ENCODE measurements around the gene CAP2. TPM values are rescaled to one million over a fixed set of nuclear protein-coding genes. Genes with fewer than 3 reads are reported as not detected.

Gene CAP2
- total and polyA plus RNA-seq, 8 donors, result 2.7 to 4.0 (median 3.5) TPM

- intact Hi-C loops (cut with DNase I), result loop anchor here in 1 of 3 donors (10.0 kb wide), 1 partner anchor 433 kb away; no protein-coding TSS in a partner anchor
- no peak overlapping the region for H3K4me3 ChIP-seq
Observed at GRCh38 chr6:17588011-17588410, 194.6 kb downstream of the CAP2 start.

DNA sequence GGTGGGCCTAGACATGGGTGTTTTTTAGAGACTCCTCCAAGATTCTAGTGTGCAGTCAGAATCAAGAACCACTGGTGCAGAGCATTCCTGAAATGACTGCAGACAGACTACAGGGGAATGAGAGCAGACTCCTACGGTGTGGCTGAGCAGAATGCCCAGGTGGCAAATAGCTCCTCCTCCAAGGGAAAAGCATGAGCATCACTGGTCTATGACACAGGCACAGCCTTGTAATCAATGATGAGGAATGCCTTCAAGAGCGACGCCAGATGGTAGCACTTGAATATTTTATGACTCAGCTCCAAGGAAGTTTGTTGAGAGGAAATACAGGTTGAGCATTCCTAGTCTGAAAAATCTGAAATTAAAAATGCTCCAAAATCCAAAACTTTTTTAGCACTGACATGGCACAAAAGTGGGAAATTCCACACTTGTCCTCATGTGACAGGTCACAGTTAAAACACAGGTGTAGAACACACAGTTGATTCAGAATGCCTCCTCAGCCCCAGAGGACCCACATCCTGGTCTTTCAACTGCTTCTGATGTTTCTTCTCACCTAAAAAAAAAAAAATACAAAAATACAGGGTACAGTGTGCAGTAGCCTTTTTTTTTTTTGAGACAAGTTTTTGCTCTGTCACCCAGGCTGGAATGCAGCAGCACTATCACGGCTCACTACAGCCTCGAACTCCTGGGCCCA lies 196.2 kb downstream of the CAP2 start:
- ATAC-seq, result peak in 3 of 4 donors; percentile 64 to 81 (median 65)
- DNase-seq, result no peak
- WGBS, 2 donors, result 71 to 72% methylated on average over 5 of the region's 5 CpGs
- H3K4me1 ChIP-seq, result no peaks in the 10 kb centered on the region
- TF ChIP-seq, protein P1, sequence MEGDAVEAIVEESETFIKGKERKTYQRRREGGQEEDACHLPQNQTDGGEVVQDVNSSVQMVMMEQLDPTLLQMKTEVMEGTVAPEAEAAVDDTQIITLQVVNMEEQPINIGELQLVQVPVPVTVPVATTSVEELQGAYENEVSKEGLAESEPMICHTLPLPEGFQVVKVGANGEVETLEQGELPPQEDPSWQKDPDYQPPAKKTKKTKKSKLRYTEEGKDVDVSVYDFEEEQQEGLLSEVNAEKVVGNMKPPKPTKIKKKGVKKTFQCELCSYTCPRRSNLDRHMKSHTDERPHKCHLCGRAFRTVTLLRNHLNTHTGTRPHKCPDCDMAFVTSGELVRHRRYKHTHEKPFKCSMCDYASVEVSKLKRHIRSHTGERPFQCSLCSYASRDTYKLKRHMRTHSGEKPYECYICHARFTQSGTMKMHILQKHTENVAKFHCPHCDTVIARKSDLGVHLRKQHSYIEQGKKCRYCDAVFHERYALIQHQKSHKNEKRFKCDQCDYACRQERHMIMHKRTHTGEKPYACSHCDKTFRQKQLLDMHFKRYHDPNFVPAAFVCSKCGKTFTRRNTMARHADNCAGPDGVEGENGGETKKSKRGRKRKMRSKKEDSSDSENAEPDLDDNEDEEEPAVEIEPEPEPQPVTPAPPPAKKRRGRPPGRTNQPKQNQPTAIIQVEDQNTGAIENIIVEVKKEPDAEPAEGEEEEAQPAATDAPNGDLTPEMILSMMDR (IDR thresholded peaks at IDR 0.05), result no peak
- no peak for FAIRE-seq
- no peak overlapping the region for H3K27ac ChIP-seq
- no peaks in the 10 kb centered on the region for H3K36me3 ChIP-seq
- H3K27me3 ChIP-seq, result no peaks in the 10 kb centered on the region
- H3K9me3 ChIP-seq, result no peaks in the 10 kb centered on the region
- no peak overlapping the region for H3K4me3 ChIP-seq
- intact Hi-C loops (cut with DNase I), result loop anchor here in 2 of 3 donors (10.0 kb wide), 2 partner anchors 215 to 435 kb away; no protein-coding TSS in a partner anchor

More at GRCh38 chr6:17588011-17588410, 194.6 kb downstream of the CAP2 start:
- ATAC-seq (no peak), FAIRE-seq (no peak), DNase-seq (no peak)
- Histone ChIP-seq H3K9me3 (no peaks in the 10 kb centered on the region), H3K27me3 (no peaks in the 10 kb centered on the region), H3K4me1 (no peaks in the 10 kb centered on the region), H3K36me3 (no peaks in the 10 kb centered on the region), H3K27ac (no peak overlapping the region)
- WGBS, 2 donors, result 61 to 71% methylated on average over 6 of the region's 6 CpGs
- TF ChIP-seq, protein P1 (IDR thresholded peaks at IDR 0.05), result no peak

DNA sequence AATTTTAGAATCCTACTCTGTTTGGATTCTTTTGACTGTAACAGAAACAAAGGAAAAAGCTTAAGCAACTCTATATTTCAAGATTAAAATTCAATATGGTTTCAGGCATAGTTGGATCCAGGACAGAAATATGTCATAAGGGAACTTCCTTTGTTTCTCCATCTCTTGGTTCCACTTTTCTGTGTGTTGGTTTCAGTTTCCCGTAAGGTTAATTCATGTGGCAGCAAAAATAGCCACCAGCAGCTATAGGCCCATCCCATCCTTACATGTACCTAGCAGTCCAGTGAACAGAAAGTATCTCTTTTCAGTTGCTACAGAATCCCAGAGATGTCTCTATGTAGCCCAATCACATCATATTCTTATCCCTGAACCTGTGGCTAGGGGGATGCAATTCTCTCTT lies 197.9 kb downstream of the CAP2 start:
- H3K27ac ChIP-seq, result no peak overlapping the region
- intact Hi-C loops (cut with DNase I), result loop anchor here in 1 of 3 donors (10.0 kb wide), 1 partner anchor 214 kb away; no protein-coding TSS in a partner anchor
- TF ChIP-seq, protein P1 (IDR thresholded peaks at IDR 0.05), result no peak
- no peaks in the 10 kb centered on the region for H3K36me3 ChIP-seq
- H3K27me3 ChIP-seq, result no peaks in the 10 kb centered on the region
- FAIRE-seq, result no peak
- no peak for ATAC-seq
- no peaks in the 10 kb centered on the region for H3K4me1 ChIP-seq
- H3K4me3 ChIP-seq, result no peak overlapping the region
- DNase-seq, result no peak
- 91 to 96% methylated on average over 1 of the region's 1 CpG for WGBS, 2 donors
- H3K9me3 ChIP-seq, result no peaks in the 10 kb centered on the region

DNA sequence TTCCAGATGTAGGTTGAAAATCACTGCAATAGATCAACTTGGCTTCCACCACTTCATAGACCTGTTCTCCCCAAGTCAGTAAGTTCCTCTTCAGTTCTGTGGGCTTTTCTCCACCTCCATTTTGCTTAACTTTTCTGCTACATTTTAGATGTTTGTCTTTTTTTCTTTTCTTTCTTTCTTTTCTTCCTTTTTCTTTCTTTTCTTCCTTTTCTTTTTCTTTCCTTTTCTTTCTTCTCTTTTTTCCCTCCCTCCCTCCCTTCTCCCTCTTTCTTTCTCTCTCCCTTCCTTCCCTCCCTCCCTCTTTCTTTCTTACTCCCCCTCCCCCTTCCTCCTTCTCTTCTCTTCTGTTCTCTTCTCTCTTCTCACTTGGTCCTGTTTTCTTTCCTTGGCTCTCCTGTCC lies 199.9 kb downstream of the CAP2 start:
- TF ChIP-seq, protein P1 (IDR thresholded peaks at IDR 0.05), result no peak
- H3K4me3 ChIP-seq, result no peak overlapping the region
- FAIRE-seq (no peak), ATAC-seq (no peak), DNase-seq (no peak)
- no peaks in the 10 kb centered on the region for H3K9me3 ChIP-seq
- intact Hi-C loops (cut with DNase I), result loop anchor here in 1 of 3 donors (10.0 kb wide), 1 partner anchor 212 kb away; no protein-coding TSS in a partner anchor
- no peak overlapping the region for H3K27ac ChIP-seq
- H3K36me3 ChIP-seq, result no peaks in the 10 kb centered on the region
- H3K4me1 ChIP-seq, result no peaks in the 10 kb centered on the region
- no peaks in the 10 kb centered on the region for H3K27me3 ChIP-seq

DNA sequence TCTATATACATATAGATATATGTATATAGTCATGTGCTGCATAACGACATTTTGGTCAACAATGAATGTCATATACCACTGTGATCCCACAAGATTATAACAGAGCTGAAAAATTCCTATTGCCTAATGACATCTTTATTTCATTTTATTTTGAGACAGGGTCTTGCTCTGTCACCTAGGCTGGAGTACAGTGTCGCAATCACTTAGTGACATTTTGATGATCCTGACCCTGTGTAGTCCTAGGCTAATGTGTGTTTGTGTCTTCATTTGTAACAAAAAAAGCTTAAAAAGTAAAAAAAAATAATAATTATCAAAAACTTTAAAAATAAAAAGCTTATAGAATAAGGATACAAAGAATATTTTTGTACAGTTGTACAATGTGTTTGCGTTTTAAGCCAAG lies 202.7 kb downstream of the CAP2 start:
- no peak overlapping the region for H3K27ac ChIP-seq
- H3K36me3 ChIP-seq, result no peaks in the 10 kb centered on the region
- TF ChIP-seq, protein P1 (IDR thresholded peaks at IDR 0.05), result no peak
- no peaks in the 10 kb centered on the region for H3K4me1 ChIP-seq
- FAIRE-seq (no peak), DNase-seq (no peak), ATAC-seq (no peak)
- no peaks in the 10 kb centered on the region for H3K9me3 ChIP-seq
- no peaks in the 10 kb centered on the region for H3K27me3 ChIP-seq
- intact Hi-C loops (cut with DNase I), result loop anchor here in 1 of 3 donors (10.0 kb wide), 1 partner anchor 209 kb away; no protein-coding TSS in a partner anchor
- no peak overlapping the region for H3K4me3 ChIP-seq
- 90 to 93% methylated on average over 3 of the region's 3 CpGs for WGBS, 2 donors
